ENCODE results near the gene WWOX. TPM values are rescaled to one million over a fixed set of nuclear protein-coding genes. Genes with fewer than 3 reads are reported as not detected.

WWOX gene
- total RNA-seq, 1 donor from 2014 or later, result 16.7 TPM

DNA sequence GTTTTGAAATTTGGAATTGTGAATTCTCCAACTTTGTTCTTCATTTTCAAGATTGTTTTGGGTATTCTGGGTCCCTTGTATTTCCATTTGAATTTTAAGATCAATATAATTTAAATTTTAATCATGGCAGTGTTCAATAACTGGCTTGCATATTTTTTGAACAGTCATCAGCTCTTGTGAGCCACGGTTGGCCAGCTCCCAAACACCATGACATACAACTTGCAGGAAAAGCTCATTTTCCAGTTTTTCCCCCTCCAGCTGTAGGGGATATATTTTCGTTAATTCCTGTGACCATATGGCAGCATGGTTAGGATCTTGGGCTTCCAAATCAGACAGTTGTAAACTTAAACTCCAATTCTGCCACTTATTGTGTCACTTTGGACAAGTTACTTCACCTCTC lies 690.1 kb downstream of the WWOX start:
- H3K9me3 ChIP-seq (ENCODE audit: control insufficient read depth in 3 of 3, low read length in 3 of 3), result no peaks in the 10 kb centered on the region

GRCh38 chr16:78791011-78791410 lies 691.6 kb downstream of the WWOX start:
- H3K9me3 ChIP-seq (ENCODE audit: control insufficient read depth in 3 of 3, low read length in 3 of 3), result no peaks in the 10 kb centered on the region
- no peak overlapping the region for H3K27ac ChIP-seq (ENCODE audit: low read depth, low read length)
- H3K27me3 ChIP-seq (ENCODE audit: control insufficient read depth in 3 of 3, insufficient read depth in 3 of 3, low read length in 3 of 3), result no peaks in the 10 kb centered on the region
- H3K4me3 ChIP-seq (ENCODE audit: low read length in 3 of 3), result no peak overlapping the region
- no peak overlapping the region for H3K9ac ChIP-seq (ENCODE audit: low read depth in 1 of 3, low read length in 3 of 3)
- H3K36me3 ChIP-seq (ENCODE audit: control insufficient read depth in 3 of 3, insufficient read depth in 3 of 3, low read length in 3 of 3), result no peaks in the 10 kb centered on the region
- H3K4me1 ChIP-seq (ENCODE audit: control insufficient read depth in 3 of 3, insufficient read depth in 3 of 3, low read length in 3 of 3), result peaks cover 0 to 1% (median 0%) of the 10 kb centered on the region in 3 donors

More for the DNA sequence above, 690.1 kb downstream of the WWOX start:
- H3K4me1 ChIP-seq (ENCODE audit: control insufficient read depth in 3 of 3, insufficient read depth in 3 of 3, low read length in 3 of 3), result no peaks in the 10 kb centered on the region
- H3K9ac ChIP-seq (ENCODE audit: low read depth in 1 of 3, low read length in 3 of 3), result no peak overlapping the region
- H3K4me3 ChIP-seq (ENCODE audit: low read length in 3 of 3), result no peak overlapping the region
- H3K36me3 ChIP-seq (ENCODE audit: control insufficient read depth in 3 of 3, insufficient read depth in 3 of 3, low read length in 3 of 3), result no peaks in the 10 kb centered on the region
- H3K27me3 ChIP-seq (ENCODE audit: control insufficient read depth in 3 of 3, insufficient read depth in 3 of 3, low read length in 3 of 3), result no peaks in the 10 kb centered on the region
- no peak overlapping the region for H3K27ac ChIP-seq (ENCODE audit: low read depth, low read length)

DNA sequence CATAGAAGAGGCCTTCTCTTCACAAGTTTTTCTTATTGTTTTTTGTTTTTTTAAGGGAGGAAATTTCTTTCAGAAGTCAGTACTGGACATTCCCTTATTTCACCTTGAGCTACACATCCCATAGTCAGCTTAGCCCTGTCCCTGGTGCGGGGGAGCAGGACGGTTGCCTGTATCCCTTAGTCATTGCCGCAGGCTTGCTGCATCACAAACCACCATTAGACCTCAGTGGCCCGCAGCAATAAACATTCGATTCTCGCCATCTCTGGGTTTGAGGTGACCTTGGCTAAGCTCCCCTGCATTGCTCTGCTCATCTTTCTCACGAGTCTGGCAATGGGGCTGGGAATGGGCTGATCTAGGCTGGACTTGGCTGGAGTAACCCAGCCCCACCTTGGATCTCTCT lies 692.5 kb downstream of the WWOX start:
- Histone ChIP-seq H3K9ac (ENCODE audit: low read depth in 1 of 3, low read length in 3 of 3) (no peak overlapping the region), H3K4me1 (ENCODE audit: control insufficient read depth in 3 of 3, insufficient read depth in 3 of 3, low read length in 3 of 3) (peaks cover 0 to 3% (median 0%) of the 10 kb centered on the region in 3 donors), H3K27ac (ENCODE audit: low read depth, low read length) (no peak overlapping the region), H3K9me3 (ENCODE audit: control insufficient read depth in 3 of 3, low read length in 3 of 3) (no peaks in the 10 kb centered on the region), H3K27me3 (ENCODE audit: control insufficient read depth in 3 of 3, insufficient read depth in 3 of 3, low read length in 3 of 3) (no peaks in the 10 kb centered on the region), H3K4me3 (ENCODE audit: low read length in 3 of 3) (no peak overlapping the region), H3K36me3 (ENCODE audit: control insufficient read depth in 3 of 3, insufficient read depth in 3 of 3, low read length in 3 of 3) (no peaks in the 10 kb centered on the region)

DNA sequence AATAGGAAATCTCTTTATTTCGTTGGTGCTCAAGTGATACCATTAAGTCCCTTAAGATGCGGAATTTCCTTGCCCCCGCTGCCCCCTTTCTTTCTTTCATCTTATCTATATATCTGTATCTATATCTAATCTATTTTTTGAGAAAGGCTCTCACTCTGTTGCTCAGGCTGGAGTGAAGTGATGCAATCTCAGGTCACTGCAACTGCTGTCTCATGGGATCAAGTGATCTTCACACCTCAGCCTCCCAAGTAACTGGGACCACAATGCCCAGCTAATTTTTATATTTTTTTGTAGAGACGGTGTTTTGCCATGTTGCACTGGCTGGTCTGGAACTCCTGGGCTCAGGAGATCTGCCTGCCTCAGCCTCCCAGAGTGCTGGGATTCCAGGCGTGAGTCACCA lies 693.5 kb downstream of the WWOX start:
- Histone ChIP-seq H3K9me3 (ENCODE audit: control insufficient read depth in 3 of 3, low read length in 3 of 3) (no peaks in the 10 kb centered on the region), H3K4me3 (ENCODE audit: low read length in 3 of 3) (no peak overlapping the region), H3K4me1 (ENCODE audit: control insufficient read depth in 3 of 3, insufficient read depth in 3 of 3, low read length in 3 of 3) (peaks cover 0 to 3% (median 0%) of the 10 kb centered on the region in 3 donors), H3K36me3 (ENCODE audit: control insufficient read depth in 3 of 3, insufficient read depth in 3 of 3, low read length in 3 of 3) (no peaks in the 10 kb centered on the region), H3K27me3 (ENCODE audit: control insufficient read depth in 3 of 3, insufficient read depth in 3 of 3, low read length in 3 of 3) (no peaks in the 10 kb centered on the region), H3K27ac (ENCODE audit: low read depth, low read length) (no peak overlapping the region), H3K9ac (ENCODE audit: low read depth in 1 of 3, low read length in 3 of 3) (no peak overlapping the region)

- Histone ChIP-seq H3K4me3 (ENCODE audit: low read length in 3 of 3) (no peak overlapping the region), H3K27me3 (ENCODE audit: control insufficient read depth in 3 of 3, insufficient read depth in 3 of 3, low read length in 3 of 3) (no peaks in the 10 kb centered on the region), H3K36me3 (ENCODE audit: control insufficient read depth in 3 of 3, insufficient read depth in 3 of 3, low read length in 3 of 3) (no peaks in the 10 kb centered on the region), H3K27ac (ENCODE audit: low read depth, low read length) (no peak overlapping the region), H3K9ac (ENCODE audit: low read depth in 1 of 3, low read length in 3 of 3) (no peak overlapping the region), H3K9me3 (ENCODE audit: control insufficient read depth in 3 of 3, low read length in 3 of 3) (no peaks in the 10 kb centered on the region), H3K4me1 (ENCODE audit: control insufficient read depth in 3 of 3, insufficient read depth in 3 of 3, low read length in 3 of 3) (peaks cover 0 to 3% (median 0%) of the 10 kb centered on the region in 3 donors)
Observed at GRCh38 chr16:78794581-78795250, 695.3 kb downstream of the WWOX start.

DNA sequence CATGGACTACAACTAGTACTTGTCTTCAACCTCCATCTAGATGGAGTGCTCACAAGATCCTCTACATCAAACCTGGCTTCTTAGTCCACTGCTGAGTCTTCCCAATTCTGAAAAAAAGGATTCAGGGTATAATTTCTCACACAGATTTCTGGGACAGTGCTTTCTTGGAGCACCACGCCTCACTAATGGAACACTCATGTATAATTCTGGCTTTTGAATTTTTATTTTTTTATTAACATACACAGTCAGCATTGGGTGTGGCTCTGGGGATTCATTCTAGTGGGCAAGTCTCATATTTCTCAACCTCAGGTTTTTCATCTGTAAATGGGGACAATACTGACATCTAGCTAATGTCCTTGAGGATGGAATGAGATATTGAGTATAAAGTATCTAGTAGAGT lies 696.0 kb downstream of the WWOX start:
- Histone ChIP-seq H3K4me3 (ENCODE audit: low read length in 3 of 3) (no peak overlapping the region), H3K36me3 (ENCODE audit: control insufficient read depth in 3 of 3, insufficient read depth in 3 of 3, low read length in 3 of 3) (no peaks in the 10 kb centered on the region), H3K27ac (ENCODE audit: low read depth, low read length) (peak overlapping the region; percentile 74), H3K27me3 (ENCODE audit: control insufficient read depth in 3 of 3, insufficient read depth in 3 of 3, low read length in 3 of 3) (no peaks in the 10 kb centered on the region), H3K9ac (ENCODE audit: low read depth in 1 of 3, low read length in 3 of 3) (no peak overlapping the region), H3K4me1 (ENCODE audit: control insufficient read depth in 3 of 3, insufficient read depth in 3 of 3, low read length in 3 of 3) (peaks cover 0 to 3% (median 0%) of the 10 kb centered on the region in 3 donors), H3K9me3 (ENCODE audit: control insufficient read depth in 3 of 3, low read length in 3 of 3) (no peaks in the 10 kb centered on the region)

DNA sequence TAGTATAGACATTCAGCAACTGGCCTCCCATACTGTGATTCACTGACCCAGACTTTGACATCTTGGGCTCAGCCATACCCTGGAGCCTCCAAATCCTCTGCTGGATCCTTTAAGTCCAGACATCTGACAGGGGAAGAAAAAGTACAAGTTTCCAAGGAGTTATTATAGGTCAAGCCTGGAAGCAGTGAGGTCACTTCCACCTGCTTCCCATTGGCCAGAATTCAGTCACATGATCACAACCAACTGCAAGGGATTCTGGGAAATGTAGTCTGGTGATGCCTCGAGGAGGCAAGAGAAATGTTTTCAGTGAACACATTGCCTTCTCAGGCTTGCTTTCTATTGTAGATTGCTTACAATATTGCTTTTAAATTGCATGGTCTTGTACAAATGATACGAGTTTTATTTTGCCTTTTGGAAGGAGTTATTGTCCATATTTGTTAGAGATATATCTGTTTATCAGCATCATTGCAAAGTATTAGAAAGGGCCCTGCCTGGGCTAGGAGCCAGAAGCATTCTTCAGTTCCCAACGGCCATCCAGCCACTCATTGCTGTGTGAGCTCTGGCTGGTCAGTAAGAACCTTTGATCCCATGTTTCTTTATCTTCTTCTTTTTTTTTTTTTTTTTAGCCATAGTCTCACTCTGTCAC lies 696.9 kb downstream of the WWOX start:
- no peaks in the 10 kb centered on the region for H3K36me3 ChIP-seq (ENCODE audit: control insufficient read depth in 3 of 3, insufficient read depth in 3 of 3, low read length in 3 of 3)
- no peaks in the 10 kb centered on the region for H3K27me3 ChIP-seq (ENCODE audit: control insufficient read depth in 3 of 3, insufficient read depth in 3 of 3, low read length in 3 of 3)
- no peaks in the 10 kb centered on the region for H3K9me3 ChIP-seq (ENCODE audit: control insufficient read depth in 3 of 3, low read length in 3 of 3)
- peak overlapping the region; percentile 74 for H3K27ac ChIP-seq (ENCODE audit: low read depth, low read length)
- peak overlapping the region in 2 of 3 donors; percentile 5 to 37 for H3K4me3 ChIP-seq (ENCODE audit: low read length in 3 of 3)
- peaks cover 0 to 3% (median 0%) of the 10 kb centered on the region in 3 donors for H3K4me1 ChIP-seq (ENCODE audit: control insufficient read depth in 3 of 3, insufficient read depth in 3 of 3, low read length in 3 of 3)
- H3K9ac ChIP-seq (ENCODE audit: low read depth in 1 of 3, low read length in 3 of 3), result no peak overlapping the region

- Histone ChIP-seq H3K4me1 (ENCODE audit: control insufficient read depth in 3 of 3, insufficient read depth in 3 of 3, low read length in 3 of 3) (peaks cover 0 to 3% (median 0%) of the 10 kb centered on the region in 3 donors), H3K9ac (ENCODE audit: low read depth in 1 of 3, low read length in 3 of 3) (no peak overlapping the region), H3K9me3 (ENCODE audit: control insufficient read depth in 3 of 3, low read length in 3 of 3) (no peaks in the 10 kb centered on the region), H3K27me3 (ENCODE audit: control insufficient read depth in 3 of 3, insufficient read depth in 3 of 3, low read length in 3 of 3) (no peaks in the 10 kb centered on the region), H3K36me3 (ENCODE audit: control insufficient read depth in 3 of 3, insufficient read depth in 3 of 3, low read length in 3 of 3) (no peaks in the 10 kb centered on the region), H3K27ac (ENCODE audit: low read depth, low read length) (no peak overlapping the region), H3K4me3 (ENCODE audit: low read length in 3 of 3) (no peak overlapping the region)
Observed at GRCh38 chr16:78799429-78799828, 700.0 kb downstream of the WWOX start.

- no peak overlapping the region for H3K27ac ChIP-seq (ENCODE audit: low read depth, low read length)
- no peak overlapping the region for H3K9ac ChIP-seq (ENCODE audit: low read depth in 1 of 3, low read length in 3 of 3)
- no peak overlapping the region for H3K4me3 ChIP-seq (ENCODE audit: low read length in 3 of 3)
- no peaks in the 10 kb centered on the region for H3K36me3 ChIP-seq (ENCODE audit: control insufficient read depth in 3 of 3, insufficient read depth in 3 of 3, low read length in 3 of 3)
- no peaks in the 10 kb centered on the region for H3K27me3 ChIP-seq (ENCODE audit: control insufficient read depth in 3 of 3, insufficient read depth in 3 of 3, low read length in 3 of 3)
- no peaks in the 10 kb centered on the region for H3K9me3 ChIP-seq (ENCODE audit: control insufficient read depth in 3 of 3, low read length in 3 of 3)
- H3K4me1 ChIP-seq (ENCODE audit: control insufficient read depth in 3 of 3, insufficient read depth in 3 of 3, low read length in 3 of 3), result peaks cover 0 to 3% (median 0%) of the 10 kb centered on the region in 3 donors
Observed at GRCh38 chr16:78800523-78800922, 701.1 kb downstream of the WWOX start.

- no peak overlapping the region for H3K9ac ChIP-seq (ENCODE audit: low read depth in 1 of 3, low read length in 3 of 3)
- H3K4me1 ChIP-seq (ENCODE audit: control insufficient read depth in 3 of 3, insufficient read depth in 3 of 3, low read length in 3 of 3), result no peaks in the 10 kb centered on the region
- H3K9me3 ChIP-seq (ENCODE audit: control insufficient read depth in 3 of 3, low read length in 3 of 3), result no peaks in the 10 kb centered on the region
- H3K27ac ChIP-seq (ENCODE audit: low read depth, low read length), result no peak overlapping the region
- no peak overlapping the region for H3K4me3 ChIP-seq (ENCODE audit: low read length in 3 of 3)
- no peaks in the 10 kb centered on the region for H3K36me3 ChIP-seq (ENCODE audit: control insufficient read depth in 3 of 3, insufficient read depth in 3 of 3, low read length in 3 of 3)
- H3K27me3 ChIP-seq (ENCODE audit: control insufficient read depth in 3 of 3, insufficient read depth in 3 of 3, low read length in 3 of 3), result no peaks in the 10 kb centered on the region
Observed at GRCh38 chr16:78804058-78804735, 704.7 kb downstream of the WWOX start.
